Keratinocyte (primary cell): ENCODE measurements around the gene ZBTB5.

ENCODE experiments used
- EZH2 ChIP-seq: IDR thresholded peaks from one replicate; pipeline ENCODE4 v1.6.1; 2012; ENCODE audit warnings: inconsistent platforms, mild to moderate bottlenecking, low read length, moderate library complexity
- TF ChIP-seq, protein P1 (sequence below), 3 experiments: IDR thresholded peaks in 1 of 3; conservative IDR thresholded peaks in 1 of 3; optimal IDR thresholded peaks in 1 of 3; 2 replicates in 2 of 3; 3 replicates in 1 of 3; pipeline versions ENCODE3 to v1.5.1; 2011; ENCODE audit warnings: low read length in 3 of 3, mild to moderate bottlenecking in 3 of 3, moderate library complexity in 2 of 3, control low read depth in 1 of 3, inconsistent platforms in 1 of 3; ENCODE audit not compliant: insufficient read depth in 2 of 3; ENCODE audit errors: extremely low read depth in 1 of 3

DNA sequence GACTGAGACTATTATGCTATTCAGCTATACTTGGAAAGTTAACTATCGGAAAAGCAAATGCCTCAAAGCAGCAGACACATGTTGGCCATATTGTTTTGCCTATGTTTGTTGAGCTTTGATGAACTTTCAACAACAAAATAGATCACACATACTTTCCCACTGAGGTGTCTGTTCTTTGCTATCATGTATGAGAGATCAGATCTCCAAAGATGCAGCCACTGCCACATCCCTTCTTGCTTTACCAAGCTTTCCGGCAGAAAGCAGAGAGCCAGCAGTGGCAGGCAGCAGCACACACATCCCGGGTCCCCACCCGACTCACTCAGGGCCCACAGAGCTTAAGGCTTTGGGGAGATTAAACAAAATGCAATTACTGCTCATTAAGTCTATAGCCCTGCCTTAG is 18.8 kb downstream of the ZBTB5 start:
- TF ChIP-seq, protein P1, sequence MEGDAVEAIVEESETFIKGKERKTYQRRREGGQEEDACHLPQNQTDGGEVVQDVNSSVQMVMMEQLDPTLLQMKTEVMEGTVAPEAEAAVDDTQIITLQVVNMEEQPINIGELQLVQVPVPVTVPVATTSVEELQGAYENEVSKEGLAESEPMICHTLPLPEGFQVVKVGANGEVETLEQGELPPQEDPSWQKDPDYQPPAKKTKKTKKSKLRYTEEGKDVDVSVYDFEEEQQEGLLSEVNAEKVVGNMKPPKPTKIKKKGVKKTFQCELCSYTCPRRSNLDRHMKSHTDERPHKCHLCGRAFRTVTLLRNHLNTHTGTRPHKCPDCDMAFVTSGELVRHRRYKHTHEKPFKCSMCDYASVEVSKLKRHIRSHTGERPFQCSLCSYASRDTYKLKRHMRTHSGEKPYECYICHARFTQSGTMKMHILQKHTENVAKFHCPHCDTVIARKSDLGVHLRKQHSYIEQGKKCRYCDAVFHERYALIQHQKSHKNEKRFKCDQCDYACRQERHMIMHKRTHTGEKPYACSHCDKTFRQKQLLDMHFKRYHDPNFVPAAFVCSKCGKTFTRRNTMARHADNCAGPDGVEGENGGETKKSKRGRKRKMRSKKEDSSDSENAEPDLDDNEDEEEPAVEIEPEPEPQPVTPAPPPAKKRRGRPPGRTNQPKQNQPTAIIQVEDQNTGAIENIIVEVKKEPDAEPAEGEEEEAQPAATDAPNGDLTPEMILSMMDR (optimal IDR thresholded peaks at IDR 0.05 in 1 of 3, IDR thresholded peaks at IDR 0.05 in 1 of 3, conservative IDR thresholded peaks at IDR 0.05 in 1 of 3; ENCODE audit: extremely low read depth in 1 of 3, insufficient read depth in 2 of 3, low read length in 3 of 3) = no peak
- TF ChIP-seq EZH2 = no peak
